Measurements from ENCODE around the gene TCF12. TPM values are rescaled to one million over a fixed set of nuclear protein-coding genes. Genes with fewer than 3 reads are reported as not detected.

The TCF12 gene
- total RNA-seq, 1 experiment from 2014 or later, result 189 TPM

DNA sequence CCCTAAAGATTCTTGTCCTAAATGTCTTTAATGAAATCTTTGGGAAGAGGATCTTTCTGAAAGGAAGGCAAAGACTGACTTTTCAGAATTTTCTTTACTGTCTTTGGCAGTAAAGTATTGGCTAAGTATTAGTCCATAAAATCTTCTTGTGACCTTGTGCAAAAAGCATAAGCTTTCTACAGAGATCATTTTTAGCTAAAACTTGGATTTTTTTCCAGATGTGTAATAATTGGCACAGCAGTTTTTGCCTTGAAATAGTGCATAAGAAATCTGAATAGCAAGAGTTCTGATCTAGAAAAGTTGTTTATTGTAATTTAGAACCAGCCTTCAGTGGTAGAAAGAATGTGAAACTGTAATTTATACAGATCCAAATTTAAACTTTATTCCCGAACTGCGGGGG lies 335.1 kb downstream of the TCF12 start:
- Histone ChIP-seq H3K79me2 (ENCODE audit: low read length) (0 out of 2 replicates have a peak, but pooled peaks cover 3% of the 10 kb centered on the region), H3K9ac (ENCODE audit: low read length) (no peak overlapping the region), H3K27me3 (ENCODE audit: low read length) (no peaks in the 10 kb centered on the region), H3K9me2 (replicated peaks; ENCODE audit: insufficient read depth, low read length) (no peaks in the 10 kb centered on the region), H2AFZ (ENCODE audit: low read length) (no peak overlapping the region), H3K4me2 (ENCODE audit: low read depth, low read length, poor library complexity, severe bottlenecking) (no peak overlapping the region), H3K9me3 (ENCODE audit: low read length) (no peaks in the 10 kb centered on the region), H3K27ac (ENCODE audit: low read length) (no peak overlapping the region), H3K4me3 (ENCODE audit: low read length) (no peak overlapping the region), H4K20me1 (ENCODE audit: insufficient read depth, low read depth, low read length) (no peaks in the 10 kb centered on the region), H3K4me1 (ENCODE audit: low read length) (peaks cover 3% of the 10 kb centered on the region; the same call in 1 of the 2 replicates), H3K36me3 (ENCODE audit: insufficient read depth, low read length) (peaks cover 13% of the 10 kb centered on the region)
- no peak for DNase-seq

DNA sequence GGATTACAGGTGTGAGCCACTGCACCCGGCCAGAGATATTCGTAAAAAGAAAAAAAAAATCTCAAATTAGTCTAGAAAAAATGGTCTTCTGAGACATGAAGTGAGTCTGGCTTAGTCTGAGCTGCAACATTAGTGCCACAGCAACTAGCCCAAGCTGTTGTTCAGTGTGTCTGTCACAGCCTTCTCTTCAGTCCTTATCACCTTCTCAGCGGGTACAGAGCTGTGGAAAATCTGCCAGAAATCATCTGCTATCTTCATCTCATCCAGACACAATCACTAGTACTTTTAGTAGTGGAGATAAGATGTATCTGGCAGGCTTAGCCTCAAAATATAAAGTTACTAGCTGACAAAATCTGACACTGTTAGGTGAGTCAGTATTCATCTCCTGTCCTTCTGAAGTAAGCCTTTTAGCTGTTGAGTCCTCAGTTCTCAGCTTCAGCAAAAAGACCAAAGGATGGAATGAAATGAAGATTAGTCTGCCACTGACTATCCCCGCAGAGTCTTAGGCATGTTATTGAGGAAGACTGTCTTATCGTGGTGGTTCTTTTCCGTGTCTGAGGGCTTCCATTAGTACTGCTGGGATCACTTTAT lies 337.4 kb downstream of the TCF12 start:
- Histone ChIP-seq H3K4me2 (ENCODE audit: low read depth, low read length, poor library complexity, severe bottlenecking) (no peak overlapping the region), H3K9me2 (replicated peaks; ENCODE audit: insufficient read depth, low read length) (no peaks in the 10 kb centered on the region), H3K4me1 (ENCODE audit: low read length) (peaks cover 20% of the 10 kb centered on the region), H3K27ac (ENCODE audit: low read length) (no peak overlapping the region), H3K9ac (ENCODE audit: low read length) (no peak overlapping the region), H3K79me2 (ENCODE audit: low read length) (peaks cover 7% of the 10 kb centered on the region; the same call in 1 of the 2 replicates), H4K20me1 (ENCODE audit: insufficient read depth, low read depth, low read length) (no peaks in the 10 kb centered on the region), H3K9me3 (ENCODE audit: low read length) (no peaks in the 10 kb centered on the region), H2AFZ (ENCODE audit: low read length) (no peak overlapping the region), H3K36me3 (ENCODE audit: insufficient read depth, low read length) (peaks cover 13% of the 10 kb centered on the region), H3K27me3 (ENCODE audit: low read length) (no peaks in the 10 kb centered on the region), H3K4me3 (ENCODE audit: low read length) (no peak overlapping the region)
- no peak for DNase-seq

DNA sequence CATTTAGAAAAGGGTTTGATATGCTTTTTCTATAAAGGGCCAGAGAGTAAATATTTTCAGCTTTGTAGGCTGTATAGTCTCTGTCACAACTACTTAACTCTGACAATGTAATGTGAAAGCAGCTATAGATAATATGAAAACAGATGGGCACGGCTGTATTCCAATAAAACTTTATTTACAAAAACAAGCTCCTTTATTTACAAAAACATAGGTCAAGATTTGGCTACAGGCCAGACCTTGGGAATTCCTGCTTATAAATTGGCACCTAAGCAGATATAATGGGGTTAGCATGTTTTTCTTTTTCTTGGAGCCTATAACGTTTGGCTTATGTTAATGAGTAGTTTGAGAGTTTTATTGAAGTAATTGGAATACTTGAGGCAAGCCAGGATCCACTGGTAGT lies 338.5 kb downstream of the TCF12 start:
- peaks cover 17% of the 10 kb centered on the region for H3K36me3 ChIP-seq (ENCODE audit: insufficient read depth, low read length)
- peaks cover 20% of the 10 kb centered on the region for H3K4me1 ChIP-seq (ENCODE audit: low read length)

DNA sequence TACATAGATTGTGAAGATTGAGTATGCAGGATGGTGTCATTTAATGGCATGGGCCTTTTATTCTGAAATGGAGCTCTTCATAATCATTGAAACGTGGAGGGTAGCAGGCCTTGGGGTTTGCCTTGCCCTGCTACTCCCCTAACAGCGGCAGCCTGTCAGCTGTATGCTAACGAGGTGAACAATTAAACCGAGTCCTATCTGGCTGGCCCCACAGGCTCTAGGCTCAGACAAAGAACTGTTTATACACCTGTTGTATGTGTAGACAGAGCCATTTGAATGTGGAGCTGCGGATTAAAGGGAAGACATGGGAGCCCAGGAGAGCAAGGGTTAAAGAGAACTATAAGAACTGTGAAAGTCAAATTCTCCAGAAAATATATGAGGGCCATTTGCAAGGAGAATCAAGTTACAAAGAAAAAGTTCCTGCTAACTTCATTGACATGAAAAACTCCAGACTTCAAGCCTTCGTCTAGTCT lies 341.2 kb downstream of the TCF12 start:
- Histone ChIP-seq H3K27ac (ENCODE audit: low read length) (peak overlapping the region; percentile 62), H3K27me3 (ENCODE audit: low read length) (no peaks in the 10 kb centered on the region), H3K4me2 (ENCODE audit: low read depth, low read length, poor library complexity, severe bottlenecking) (peak overlapping the region; percentile 46), H3K9me2 (replicated peaks; ENCODE audit: insufficient read depth, low read length) (no peaks in the 10 kb centered on the region), H3K4me1 (ENCODE audit: low read length) (peaks cover 20% of the 10 kb centered on the region), H3K9me3 (ENCODE audit: low read length) (no peaks in the 10 kb centered on the region), H3K36me3 (ENCODE audit: insufficient read depth, low read length) (peaks cover 20% of the 10 kb centered on the region; the same call in 1 of the 2 replicates), H4K20me1 (ENCODE audit: insufficient read depth, low read depth, low read length) (no peaks in the 10 kb centered on the region), H3K79me2 (ENCODE audit: low read length) (peaks cover 7% of the 10 kb centered on the region; the same call in 1 of the 2 replicates), H3K4me3 (ENCODE audit: low read length) (no peak overlapping the region), H3K9ac (ENCODE audit: low read length) (no peak overlapping the region), H2AFZ (ENCODE audit: low read length) (no peak overlapping the region)
- peak; percentile 56 for DNase-seq

More for the DNA sequence above, 338.5 kb downstream of the TCF12 start:
- H3K27me3 ChIP-seq (ENCODE audit: low read length), result no peaks in the 10 kb centered on the region
- H4K20me1 ChIP-seq (ENCODE audit: insufficient read depth, low read depth, low read length), result no peaks in the 10 kb centered on the region
- H2AFZ ChIP-seq (ENCODE audit: low read length), result no peak overlapping the region
- peaks cover 7% of the 10 kb centered on the region; the same call in 1 of the 2 replicates for H3K79me2 ChIP-seq (ENCODE audit: low read length)
- H3K9me2 ChIP-seq (replicated peaks; ENCODE audit: insufficient read depth, low read length), result no peaks in the 10 kb centered on the region
- H3K27ac ChIP-seq (ENCODE audit: low read length), result no peak overlapping the region
- no peak overlapping the region for H3K4me2 ChIP-seq (ENCODE audit: low read depth, low read length, poor library complexity, severe bottlenecking)
- no peaks in the 10 kb centered on the region for H3K9me3 ChIP-seq (ENCODE audit: low read length)
- H3K9ac ChIP-seq (ENCODE audit: low read length), result no peak overlapping the region
- no peak for DNase-seq
- H3K4me3 ChIP-seq (ENCODE audit: low read length), result no peak overlapping the region

DNA sequence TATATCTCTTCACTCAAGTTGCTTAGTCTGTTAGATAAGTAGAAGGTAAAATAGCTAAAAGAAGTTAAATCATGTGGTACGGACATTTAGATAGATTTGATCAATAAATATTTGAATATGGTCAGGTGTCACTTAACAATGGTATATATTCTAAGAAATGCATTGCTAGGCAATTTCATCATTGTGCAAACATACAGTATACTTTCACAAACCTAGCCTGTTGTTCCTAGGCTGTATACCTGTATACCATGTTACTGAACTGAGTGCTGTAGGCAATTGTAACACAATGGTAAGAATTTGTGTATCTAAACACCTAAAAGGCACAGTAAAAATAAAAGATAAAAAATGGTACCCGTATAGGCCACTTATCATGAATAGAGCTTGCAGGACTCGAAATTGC lies 345.1 kb downstream of the TCF12 start:
- no peak overlapping the region for H3K4me2 ChIP-seq (ENCODE audit: low read depth, low read length, poor library complexity, severe bottlenecking)
- no peaks in the 10 kb centered on the region for H3K9me2 ChIP-seq (replicated peaks; ENCODE audit: insufficient read depth, low read length)
- H3K4me3 ChIP-seq (ENCODE audit: low read length), result no peak overlapping the region
- no peak overlapping the region for H2AFZ ChIP-seq (ENCODE audit: low read length)
- H3K27ac ChIP-seq (ENCODE audit: low read length), result no peak overlapping the region
- no peaks in the 10 kb centered on the region for H4K20me1 ChIP-seq (ENCODE audit: insufficient read depth, low read depth, low read length)
- no peak for DNase-seq
- H3K9me3 ChIP-seq (ENCODE audit: low read length), result no peaks in the 10 kb centered on the region
- H3K36me3 ChIP-seq (ENCODE audit: insufficient read depth, low read length), result peaks cover 18% of the 10 kb centered on the region; the same call in 1 of the 2 replicates
- H3K9ac ChIP-seq (ENCODE audit: low read length), result no peak overlapping the region
- peaks cover 17% of the 10 kb centered on the region for H3K4me1 ChIP-seq (ENCODE audit: low read length)
- H3K79me2 ChIP-seq (ENCODE audit: low read length), result peaks cover 16% of the 10 kb centered on the region; the same call in 1 of the 2 replicates
- no peaks in the 10 kb centered on the region for H3K27me3 ChIP-seq (ENCODE audit: low read length)

DNA sequence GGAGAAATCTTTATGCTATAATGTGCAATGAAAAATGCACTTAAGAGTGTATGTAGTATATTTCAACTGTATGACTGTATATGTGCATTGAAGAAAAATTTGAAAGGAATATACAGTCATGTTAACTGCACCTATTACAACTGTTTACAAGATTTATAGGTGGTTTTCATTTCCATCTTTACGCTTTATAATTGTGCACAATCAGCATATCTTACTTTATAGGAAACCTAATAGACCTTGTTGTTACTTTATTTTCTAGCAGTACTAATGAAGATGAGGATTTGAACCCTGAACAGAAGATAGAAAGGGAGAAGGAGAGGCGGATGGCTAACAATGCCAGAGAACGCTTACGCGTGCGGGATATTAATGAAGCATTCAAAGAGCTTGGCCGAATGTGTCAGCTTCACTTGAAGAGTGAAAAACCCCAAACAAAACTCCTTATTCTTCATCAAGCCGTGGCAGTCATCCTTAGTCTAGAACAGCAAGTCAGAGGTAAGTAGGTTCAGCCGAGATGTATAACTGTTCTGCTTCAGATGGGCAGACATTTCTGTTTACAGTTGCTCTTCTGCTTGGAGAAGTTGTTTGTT lies 354.4 kb downstream of the TCF12 start:
- Histone ChIP-seq H3K9me3 (ENCODE audit: low read length) (no peaks in the 10 kb centered on the region), H3K4me2 (ENCODE audit: low read depth, low read length, poor library complexity, severe bottlenecking) (no peak overlapping the region), H4K20me1 (ENCODE audit: insufficient read depth, low read depth, low read length) (no peaks in the 10 kb centered on the region), H3K4me1 (ENCODE audit: low read length) (no peaks in the 10 kb centered on the region), H3K79me2 (ENCODE audit: low read length) (peaks cover 5% of the 10 kb centered on the region; the same call in 1 of the 2 replicates), H3K4me3 (ENCODE audit: low read length) (no peak overlapping the region), H2AFZ (ENCODE audit: low read length) (no peak overlapping the region), H3K27ac (ENCODE audit: low read length) (no peak overlapping the region), H3K27me3 (ENCODE audit: low read length) (no peaks in the 10 kb centered on the region), H3K36me3 (ENCODE audit: insufficient read depth, low read length) (no peaks in the 10 kb centered on the region; the same call in 1 of the 2 replicates), H3K9me2 (replicated peaks; ENCODE audit: insufficient read depth, low read length) (no peaks in the 10 kb centered on the region), H3K9ac (ENCODE audit: low read length) (no peak overlapping the region)
- DNase-seq, result no peak

DNA sequence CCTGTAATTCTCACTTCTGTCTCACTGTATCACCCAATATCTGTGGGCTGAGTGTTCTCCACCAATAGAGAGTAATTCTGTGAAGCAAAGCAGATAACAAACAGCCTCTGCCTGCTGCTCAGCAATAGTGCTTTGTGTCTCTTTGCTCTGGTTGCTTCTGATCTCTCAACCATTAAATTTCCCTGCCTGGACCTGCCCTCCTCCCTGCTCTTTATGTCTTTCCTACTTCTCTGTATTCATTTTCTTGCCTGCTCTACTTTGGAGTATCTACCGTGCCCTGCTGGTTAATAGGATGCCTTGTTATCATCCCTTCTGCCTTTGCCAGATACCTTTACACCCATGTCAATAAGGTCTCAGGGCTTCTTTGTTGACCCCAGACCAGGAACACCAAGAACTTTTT lies 355.0 kb downstream of the TCF12 start:
- DNase-seq, result no peak
- Histone ChIP-seq H3K4me1 (ENCODE audit: low read length) (no peaks in the 10 kb centered on the region), H3K9me2 (replicated peaks; ENCODE audit: insufficient read depth, low read length) (no peaks in the 10 kb centered on the region), H3K79me2 (ENCODE audit: low read length) (peaks cover 3% of the 10 kb centered on the region; the same call in 1 of the 2 replicates), H3K9me3 (ENCODE audit: low read length) (no peaks in the 10 kb centered on the region), H3K27me3 (ENCODE audit: low read length) (no peaks in the 10 kb centered on the region), H4K20me1 (ENCODE audit: insufficient read depth, low read depth, low read length) (no peaks in the 10 kb centered on the region), H3K4me3 (ENCODE audit: low read length) (no peak overlapping the region), H2AFZ (ENCODE audit: low read length) (no peak overlapping the region), H3K4me2 (ENCODE audit: low read depth, low read length, poor library complexity, severe bottlenecking) (no peak overlapping the region), H3K36me3 (ENCODE audit: insufficient read depth, low read length) (no peaks in the 10 kb centered on the region; the same call in 1 of the 2 replicates), H3K9ac (ENCODE audit: low read length) (no peak overlapping the region), H3K27ac (ENCODE audit: low read length) (no peak overlapping the region)

DNA sequence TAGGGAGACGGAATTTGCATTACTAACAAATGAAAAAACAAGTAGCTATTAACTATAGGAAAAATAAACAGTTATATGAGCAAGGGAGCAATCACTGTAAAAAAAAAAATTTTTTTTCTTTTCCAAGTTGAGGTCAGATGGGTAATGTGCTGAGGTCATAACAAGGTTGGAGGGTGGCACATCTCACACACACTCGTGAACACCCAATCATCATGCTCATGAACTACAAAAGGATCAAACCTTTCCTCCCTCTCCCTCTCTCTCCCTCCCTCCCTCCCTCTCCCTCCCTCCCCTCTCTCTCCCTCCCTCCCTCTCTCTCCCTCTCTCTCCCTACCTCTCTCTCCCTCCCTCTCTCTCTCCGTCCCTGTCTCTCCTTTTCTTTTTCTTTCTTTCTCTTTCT lies 360.0 kb downstream of the TCF12 start:
- no peak overlapping the region for H2AFZ ChIP-seq (ENCODE audit: low read length)
- H3K27ac ChIP-seq (ENCODE audit: low read length), result no peak overlapping the region

More for the DNA sequence above, 360.0 kb downstream of the TCF12 start:
- Histone ChIP-seq H3K36me3 (ENCODE audit: insufficient read depth, low read length) (peaks cover 9% of the 10 kb centered on the region; the same call in 1 of the 2 replicates), H4K20me1 (ENCODE audit: insufficient read depth, low read depth, low read length) (no peaks in the 10 kb centered on the region), H3K4me1 (ENCODE audit: low read length) (peaks cover 24% of the 10 kb centered on the region), H3K4me3 (ENCODE audit: low read length) (no peak overlapping the region), H3K27me3 (ENCODE audit: low read length) (no peaks in the 10 kb centered on the region), H3K9me3 (ENCODE audit: low read length) (no peaks in the 10 kb centered on the region), H3K9me2 (replicated peaks; ENCODE audit: insufficient read depth, low read length) (no peaks in the 10 kb centered on the region), H3K9ac (ENCODE audit: low read length) (no peak overlapping the region), H3K4me2 (ENCODE audit: low read depth, low read length, poor library complexity, severe bottlenecking) (no peak overlapping the region), H3K79me2 (ENCODE audit: low read length) (no peaks in the 10 kb centered on the region)
- no peak for DNase-seq
